ENCODE results near the gene RPL7A. TPM values are rescaled to one million over a fixed set of nuclear protein-coding genes. Genes with fewer than 3 reads are reported as not detected.

The RPL7A gene
- total RNA-seq, 1 experiment from 2014 or later: 2,747 TPM

- ChIA-PET CTCF (interaction anchor here (1.0 kb wide), 1 partner anchor 63 kb away, joined by 5 read pairs; no protein-coding TSS in a partner anchor), POLR2A (no interaction called here)
- H3K4me1 Mint-ChIP-seq: no peaks in the 10 kb centered on the region
Observed at GRCh38 chr9:133301253-133302230, 46.5 kb upstream of the RPL7A start.

GRCh38 chr9:133303266-133304157 is 44.5 kb upstream of the RPL7A start:
- no peaks in the 10 kb centered on the region for H3K36me3 Mint-ChIP-seq

More at GRCh38 chr9:133301253-133302230, 46.5 kb upstream of the RPL7A start:
- ATAC-seq: no peak
- Mint-ChIP-seq H3K27ac (no peak overlapping the region), H3K27me3 (ENCODE audit: low read depth) (peaks cover 13% of the 10 kb centered on the region), H3K36me3 (no peaks in the 10 kb centered on the region), H3K9me3 (peaks cover 22% of the 10 kb centered on the region), H3K4me3 (no peak overlapping the region)
- TF ChIP-seq ZNF423 (CRISPR knock-in tag; IDR thresholded peaks at IDR 0.05): no peak
- no peak for DNase-seq (ENCODE audit: low spot score)

More at GRCh38 chr9:133303266-133304157, 44.5 kb upstream of the RPL7A start:
- no peak for TF ChIP-seq ZNF423 (CRISPR knock-in tag; IDR thresholded peaks at IDR 0.05)
- TF ChIP-seq NR1H2 (CRISPR knock-in tag; IDR thresholded peaks at IDR 0.05): no peak
- TF ChIP-seq ZNF281 (CRISPR knock-in tag; IDR thresholded peaks at IDR 0.05): no peak
- TF ChIP-seq E2F4 (CRISPR knock-in tag; IDR thresholded peaks at IDR 0.05; ENCODE audit: borderline replicate concordance, low read depth): no peak
- TF ChIP-seq NFE2L1 (CRISPR knock-in tag; IDR thresholded peaks at IDR 0.05): no peak
- TF ChIP-seq HMGXB4 (CRISPR knock-in tag; IDR thresholded peaks at IDR 0.05): no peak
- TF ChIP-seq ZNF138 (CRISPR knock-in tag; conservative IDR thresholded peaks at IDR 0.05): no peak
- TF ChIP-seq GRHL2 (CRISPR knock-in tag; IDR thresholded peaks at IDR 0.05; ENCODE audit: insufficient replicate concordance, severe bottlenecking): no peak
- no peak for TF ChIP-seq MAX (CRISPR knock-in tag; IDR thresholded peaks at IDR 0.05)
- no peak for TF ChIP-seq KAT7 (CRISPR knock-in tag; IDR thresholded peaks at IDR 0.05; ENCODE audit: borderline replicate concordance)
- TF ChIP-seq ZSCAN18 (CRISPR knock-in tag; IDR thresholded peaks at IDR 0.05): no peak
- no peak for TF ChIP-seq ZNF317 (CRISPR knock-in tag; IDR thresholded peaks at IDR 0.05; ENCODE audit: borderline replicate concordance, low read depth)
- TF ChIP-seq PRRX2 (CRISPR knock-in tag; IDR thresholded peaks at IDR 0.05): no peak
- no peak for TF ChIP-seq ETV6 (CRISPR knock-in tag; IDR thresholded peaks at IDR 0.05)
- ATAC-seq: no peak
- Mint-ChIP-seq H3K4me1 (no peaks in the 10 kb centered on the region), H3K9me3 (peaks cover 8% of the 10 kb centered on the region), H3K27me3 (ENCODE audit: low read depth) (peaks cover 12% of the 10 kb centered on the region; the same call in 1 of the 2 replicates), H3K4me3 (no peak overlapping the region), H3K27ac (no peak overlapping the region)
- ChIA-PET CTCF (interaction anchor here (1.7 to 2.0 kb wide), 2 partner anchors 115 to 118 kb away, joined by 6 to 12 read pairs; no protein-coding TSS in a partner anchor), POLR2A (no interaction called here)
- DNase-seq (ENCODE audit: low spot score): no peak

Data from WTC11 (cell line).